A673 (cell line): Measurements from ENCODE around the gene CCDC171.

Experiments
- CTCF ChIP-seq: fragments of 300-800, 200-600 bp; sonication (generic); conservative IDR thresholded peaks from 2 replicates; pipeline ENCODE4 v1.5.1; 2017; ENCODE audit warnings: low read depth, mild to moderate bottlenecking, antibody characterized with exemption, low read length, moderate library complexity, mixed read lengths
- EZH2 ChIP-seq: fragments of 200-600 bp; sonication (generic); IDR thresholded peaks from 2 replicates; pipeline ENCODE4 v1.6.1; 2017; ENCODE audit warnings: borderline replicate concordance, low read depth, mild to moderate bottlenecking, mixed read lengths, antibody characterized with exemption, low read length; ENCODE audit not compliant: poor library complexity, severe bottlenecking

GRCh38 chr9:15617782-15618181 lies 64.9 kb downstream of the CCDC171 start:
- TF ChIP-seq CTCF (no peak), EZH2 (no peak)
